ENCODE results near the gene DOK5.

The DOK5 gene

GRCh38 chr20:54515793-54516628 is 40.6 kb downstream of the DOK5 start:
- DNase-seq: no peak

DNA sequence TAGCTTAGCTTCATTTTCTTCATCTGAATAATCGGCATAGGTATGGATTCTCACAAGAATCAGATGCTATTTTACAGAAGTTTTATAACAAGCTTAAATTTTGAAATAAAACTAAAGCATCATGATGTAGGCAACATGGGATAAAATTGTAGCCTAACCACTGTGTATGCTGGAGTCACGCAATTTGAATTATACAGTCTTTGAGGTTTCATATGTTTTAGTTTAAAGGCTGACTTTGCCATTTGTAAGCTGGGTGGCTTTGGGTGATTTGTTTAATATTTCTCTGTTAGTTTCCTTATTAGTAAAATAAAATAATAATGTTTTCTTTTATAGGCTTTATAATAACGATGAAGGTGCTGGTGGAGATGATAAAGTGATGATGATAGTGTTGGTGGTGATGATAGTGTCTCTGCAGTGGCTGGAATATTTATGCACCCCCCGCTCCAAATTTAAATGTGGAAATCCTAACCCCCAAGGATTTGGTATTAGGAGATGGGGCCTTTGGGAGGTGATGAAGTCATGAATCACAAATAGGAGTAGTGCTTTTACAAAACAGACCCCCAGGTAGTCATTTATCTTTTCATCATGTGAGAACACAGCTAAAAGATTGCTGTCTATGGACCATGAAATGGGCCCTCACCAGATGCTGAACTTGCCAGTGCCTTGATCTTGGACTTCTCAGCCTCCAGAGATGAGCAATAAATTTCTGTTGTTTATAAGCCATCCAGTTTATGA is 42.0 kb downstream of the DOK5 start:
- no peak for DNase-seq

DNA sequence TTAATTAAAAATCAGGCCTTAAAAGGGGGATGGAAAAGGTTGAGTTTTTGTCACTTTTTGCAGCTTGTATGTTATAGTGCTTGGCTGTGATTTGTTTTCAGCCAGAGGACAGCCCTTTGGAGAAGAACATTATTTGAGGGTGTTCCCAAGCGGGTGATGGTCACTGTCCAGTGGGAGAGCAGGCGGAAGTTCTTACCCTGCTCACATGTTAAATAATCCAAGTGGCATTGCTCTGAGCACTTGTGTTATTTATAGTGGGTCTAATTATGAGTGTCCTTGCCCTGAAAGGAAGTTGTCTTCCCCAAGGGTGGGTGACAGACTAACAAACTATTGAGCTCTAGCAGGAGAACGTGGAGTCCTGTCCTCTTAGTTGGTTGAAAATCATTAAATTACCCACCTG is 49.5 kb downstream of the DOK5 start:
- no peak for DNase-seq

DNA sequence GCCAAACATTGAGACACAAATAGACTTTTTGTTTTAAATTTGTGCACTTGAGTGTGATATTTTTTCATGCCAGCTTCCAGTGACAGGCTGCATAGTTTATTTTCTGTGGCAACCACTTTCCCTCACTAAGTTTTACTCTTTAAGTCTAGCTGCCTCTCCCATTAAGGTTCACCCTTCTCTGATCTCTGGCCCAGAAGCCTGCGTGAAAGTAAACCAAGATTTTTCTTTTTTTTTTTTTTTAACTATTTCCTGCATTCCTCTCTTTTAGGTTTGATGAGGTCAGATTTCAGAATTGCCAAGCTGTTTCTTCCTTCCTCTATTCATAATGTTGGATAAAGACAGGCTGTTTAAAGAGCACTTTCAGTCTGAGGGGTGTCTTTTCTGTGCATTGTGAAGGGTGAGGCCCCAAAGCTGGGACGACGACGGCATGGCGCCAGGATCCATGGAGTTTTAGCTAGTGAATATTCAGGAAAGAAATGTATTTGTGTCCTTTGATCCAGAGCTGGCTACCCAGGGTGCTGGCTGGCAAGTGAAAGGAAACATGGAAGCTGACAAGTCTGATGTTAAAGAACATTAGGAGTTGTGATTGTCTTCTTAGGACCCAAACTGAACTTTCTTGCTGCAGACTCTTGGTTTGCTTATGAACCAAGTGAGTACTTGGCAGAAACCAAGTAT is 50.7 kb downstream of the DOK5 start:
- no peak for DNase-seq

DNA sequence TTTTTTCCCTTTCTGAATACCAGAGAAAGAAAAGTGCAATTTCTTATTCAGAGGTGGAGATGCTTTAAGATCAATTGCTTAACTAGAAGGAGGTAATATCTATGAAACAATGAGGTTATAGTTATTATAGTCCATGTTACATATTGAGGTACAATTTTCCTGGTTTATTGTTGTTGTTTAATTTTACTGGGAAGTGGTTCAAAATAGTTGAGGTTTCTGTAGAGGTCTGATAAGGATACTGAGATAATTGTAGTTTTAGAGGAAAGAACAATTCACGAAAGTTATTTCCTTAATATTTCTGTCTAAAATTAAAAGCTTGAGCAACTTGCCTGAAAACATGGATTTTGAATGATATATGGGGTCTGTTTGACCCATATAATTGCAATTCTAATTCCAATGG is 51.4 kb downstream of the DOK5 start:
- DNase-seq: no peak

- no peak for DNase-seq
Observed at GRCh38 chr20:54532573-54532972, 57.2 kb downstream of the DOK5 start.

- no peak for DNase-seq
Observed at GRCh38 chr20:54534101-54534500, 58.7 kb downstream of the DOK5 start.

GRCh38 chr20:54535033-54535432 is 59.6 kb downstream of the DOK5 start:
- DNase-seq: no peak

GRCh38 chr20:54535746-54536145 is 60.4 kb downstream of the DOK5 start:
- no peak for DNase-seq

GRCh38 chr20:54539521-54540046 is 64.2 kb downstream of the DOK5 start:
- DNase-seq: no peak

DNA sequence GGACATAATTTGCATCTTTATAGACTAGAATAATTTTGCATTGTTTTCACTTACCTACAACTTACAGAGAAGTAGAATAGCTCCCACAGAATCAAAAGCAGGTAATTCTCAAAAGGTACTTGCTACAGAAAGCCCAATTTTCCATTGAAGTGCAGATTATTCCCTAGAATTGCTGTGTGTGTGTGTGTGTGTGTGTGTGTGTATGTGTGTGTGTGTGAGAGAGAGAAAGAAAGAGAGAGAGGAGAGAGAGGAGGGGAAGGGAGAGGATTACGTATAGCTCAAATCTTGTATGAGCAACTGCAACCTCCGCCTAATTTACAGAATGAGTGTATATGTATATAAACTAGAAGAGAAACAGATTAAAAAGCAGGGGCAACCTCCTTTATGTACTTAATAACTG is 68.0 kb downstream of the DOK5 start:
- DNase-seq: no peak

- DNase-seq: no peak
Observed at GRCh38 chr20:54545676-54546358, 70.4 kb downstream of the DOK5 start.

GRCh38 chr20:54548849-54549248 is 73.5 kb downstream of the DOK5 start:
- DNase-seq: no peak

DNA sequence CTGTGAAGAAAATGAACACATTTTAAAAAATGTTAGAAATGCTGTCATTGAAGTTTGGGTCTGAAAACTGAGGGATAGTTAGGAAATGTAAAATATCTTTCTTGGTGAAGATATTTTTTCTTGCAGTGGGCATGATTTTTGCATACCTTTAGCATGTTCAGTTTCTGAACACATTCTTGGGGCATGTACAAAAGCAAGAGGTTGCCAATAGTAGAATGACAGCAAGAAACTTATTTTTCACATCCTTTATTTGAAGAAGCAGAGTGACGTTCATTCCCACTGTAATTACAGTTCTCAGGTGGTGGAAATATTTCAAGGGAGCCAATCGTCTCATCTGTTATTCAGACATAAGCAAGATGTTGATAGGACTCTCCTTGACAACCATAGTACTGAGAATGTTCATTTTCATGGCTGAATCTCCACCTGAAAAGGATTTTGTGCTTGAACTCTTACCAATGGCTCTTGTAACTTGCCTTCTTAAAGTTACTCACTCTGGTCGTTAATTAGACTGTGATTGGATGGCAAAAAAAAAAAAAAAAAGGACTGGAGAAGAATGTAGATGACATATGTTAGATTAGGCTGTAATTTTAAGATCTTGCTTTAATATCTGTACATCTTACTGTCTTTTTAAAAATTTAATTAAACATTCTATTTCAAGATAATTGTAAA is 74.4 kb downstream of the DOK5 start:
- DNase-seq: no peak

GRCh38 chr20:54550776-54551396 is 75.5 kb downstream of the DOK5 start:
- no peak for DNase-seq

- DNase-seq: no peak
Observed at GRCh38 chr20:54554006-54554405, 78.6 kb downstream of the DOK5 start.

DNA sequence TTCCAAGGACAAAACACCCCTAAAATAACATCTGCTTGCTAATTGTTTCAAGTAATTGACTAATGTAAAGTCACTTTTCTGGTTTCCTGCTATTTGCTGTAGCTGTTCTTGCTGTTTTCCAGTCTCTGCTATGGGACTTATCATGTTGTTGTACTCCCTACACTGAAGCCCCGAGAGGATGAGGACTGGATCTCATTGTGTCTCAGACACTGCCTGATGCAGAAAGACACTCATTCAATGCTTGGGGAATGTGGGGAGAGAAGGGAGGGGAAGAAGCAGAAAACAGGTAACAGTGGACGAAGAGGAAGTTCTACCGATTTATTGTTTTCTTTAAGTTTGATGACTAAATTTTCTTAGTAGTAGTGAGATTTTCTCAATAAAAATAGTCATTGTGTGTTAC is 79.8 kb downstream of the DOK5 start:
- no peak for DNase-seq

- DNase-seq: no peak
Observed at GRCh38 chr20:54556406-54556805, 81.0 kb downstream of the DOK5 start.

DNA sequence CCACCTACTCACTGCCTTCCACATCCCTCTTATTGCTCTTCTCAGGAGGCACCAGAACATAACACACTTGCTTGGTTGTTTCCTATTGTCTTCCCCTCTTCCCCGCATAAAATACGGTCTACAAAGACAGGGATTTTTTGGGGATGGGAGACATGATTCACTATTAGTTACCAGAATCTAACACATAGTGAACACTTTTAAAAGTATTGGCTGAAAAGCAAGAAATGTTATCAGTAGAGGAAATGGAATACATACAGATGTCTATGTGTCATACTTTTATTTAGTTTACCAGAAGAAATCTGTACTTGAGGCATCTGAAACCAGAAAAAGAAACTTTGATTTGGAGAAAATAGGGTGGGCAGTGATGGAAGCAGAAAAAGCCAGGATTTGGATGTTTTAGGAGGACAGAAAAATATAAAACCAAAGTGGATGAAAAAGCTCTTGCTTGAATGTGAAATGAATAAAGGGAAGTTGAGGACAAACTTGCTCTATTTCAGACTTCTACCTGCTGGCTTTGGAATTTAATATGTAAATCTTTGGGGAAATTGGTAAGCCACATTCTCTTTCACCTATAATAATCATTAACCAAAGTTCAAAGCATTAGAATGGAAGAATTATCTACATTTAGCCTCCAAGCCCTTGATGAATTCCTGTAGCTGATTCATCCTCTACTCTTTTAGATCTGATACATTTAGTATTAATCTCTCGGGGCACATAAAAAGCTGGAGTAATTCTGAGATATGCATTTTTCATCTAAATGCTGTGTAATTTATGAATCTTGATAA is 82.6 kb downstream of the DOK5 start:
- DNase-seq: no peak

DNA sequence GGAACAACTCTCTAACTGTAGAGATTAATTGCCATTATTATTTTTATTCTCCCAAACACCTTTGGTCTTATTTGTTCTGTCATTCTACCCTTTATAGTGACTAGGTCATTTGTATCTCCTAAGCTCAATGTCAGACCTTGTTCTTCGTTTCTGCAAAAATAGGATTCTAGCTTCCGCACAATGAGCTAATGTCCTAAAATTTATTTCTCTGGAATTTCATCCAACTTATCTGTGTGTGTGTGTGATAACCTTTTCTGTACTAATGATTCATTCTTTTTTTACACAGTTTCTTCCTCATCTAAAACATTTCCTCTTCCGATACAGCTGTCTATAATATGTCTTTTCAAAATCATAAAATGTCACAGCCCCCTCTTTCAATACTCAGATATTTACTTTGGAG is 84.5 kb downstream of the DOK5 start:
- no peak for DNase-seq

GRCh38 chr20:54560357-54560756 is 85.0 kb downstream of the DOK5 start:
- no peak for DNase-seq

All from bone marrow (tissue), 2 donors.